Measurements from ENCODE around the gene SRGAP3.

DNA sequence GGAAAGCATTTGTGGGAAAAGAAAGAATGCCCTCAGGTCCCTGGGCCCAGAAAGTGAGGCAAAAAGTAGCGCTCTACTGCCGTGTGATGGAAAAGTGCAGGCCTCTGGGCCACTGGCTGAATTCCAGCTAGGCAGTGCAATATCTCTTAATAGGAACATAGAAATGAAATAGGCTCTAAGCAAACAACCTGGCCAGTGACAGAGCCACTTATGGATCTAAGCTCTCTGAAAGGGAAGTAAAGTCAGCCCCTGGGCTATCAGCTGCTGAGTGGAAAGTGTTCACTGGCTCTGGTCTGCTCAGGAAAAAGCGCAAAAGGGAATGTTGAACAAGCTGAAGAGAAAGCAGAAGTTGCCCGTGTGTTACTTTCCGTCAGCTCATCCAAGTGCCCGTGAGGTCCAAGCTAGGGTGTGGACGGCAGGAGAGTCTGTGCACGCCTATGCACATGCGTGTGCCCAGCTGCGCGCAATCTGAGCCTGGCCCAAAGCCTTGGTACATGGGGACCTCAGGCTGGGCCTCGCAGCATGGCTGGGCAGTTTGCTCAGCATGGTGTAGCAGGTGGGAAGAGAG lies 212.2 kb downstream of the SRGAP3 start:
- no peak for TF ChIP-seq EZH2 (IDR thresholded peaks at IDR 0.05; ENCODE audit: insufficient read depth, low read length)
- TF ChIP-seq, protein P1, sequence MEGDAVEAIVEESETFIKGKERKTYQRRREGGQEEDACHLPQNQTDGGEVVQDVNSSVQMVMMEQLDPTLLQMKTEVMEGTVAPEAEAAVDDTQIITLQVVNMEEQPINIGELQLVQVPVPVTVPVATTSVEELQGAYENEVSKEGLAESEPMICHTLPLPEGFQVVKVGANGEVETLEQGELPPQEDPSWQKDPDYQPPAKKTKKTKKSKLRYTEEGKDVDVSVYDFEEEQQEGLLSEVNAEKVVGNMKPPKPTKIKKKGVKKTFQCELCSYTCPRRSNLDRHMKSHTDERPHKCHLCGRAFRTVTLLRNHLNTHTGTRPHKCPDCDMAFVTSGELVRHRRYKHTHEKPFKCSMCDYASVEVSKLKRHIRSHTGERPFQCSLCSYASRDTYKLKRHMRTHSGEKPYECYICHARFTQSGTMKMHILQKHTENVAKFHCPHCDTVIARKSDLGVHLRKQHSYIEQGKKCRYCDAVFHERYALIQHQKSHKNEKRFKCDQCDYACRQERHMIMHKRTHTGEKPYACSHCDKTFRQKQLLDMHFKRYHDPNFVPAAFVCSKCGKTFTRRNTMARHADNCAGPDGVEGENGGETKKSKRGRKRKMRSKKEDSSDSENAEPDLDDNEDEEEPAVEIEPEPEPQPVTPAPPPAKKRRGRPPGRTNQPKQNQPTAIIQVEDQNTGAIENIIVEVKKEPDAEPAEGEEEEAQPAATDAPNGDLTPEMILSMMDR (IDR thresholded peaks at IDR 0.05; ENCODE audit: insufficient read depth, low read depth, low read length): no peak
